Fibroblast of the aortic adventitia (primary cell): Measurements from ENCODE around the gene UNC119. TPM values are rescaled to one million over a fixed set of nuclear protein-coding genes. Genes with fewer than 3 reads are reported as not detected.
"Not testable (repeated sequence)": the region's sequence is repeated elsewhere in the genome, so short reads cannot be mapped to it uniquely, and the experiment has no call there.

Experiments used
- DNase-seq: peaks from one replicate; pipeline ENCODE4 v3.0.0-alpha.2; 2010; ENCODE audit warnings: low read depth
- H3K4me3 ChIP-seq: 2 replicates; pipeline ENCODE4 v1.5.1; 2011; ENCODE audit warnings: low read depth, mild to moderate bottlenecking, control low read depth, low read length, moderate library complexity
- CTCF ChIP-seq: IDR thresholded peaks from 2 replicates; pipeline ENCODE4 v1.5.1; 2011; ENCODE audit warnings: mild to moderate bottlenecking, low read length, control low read depth, inconsistent platforms; ENCODE audit not compliant: insufficient read depth
- total RNA-seq: library from RNA; depleted of rRNA; stranded (reverse); fragments of >200 nt; gene quantifications from 2 replicates; pipeline ENCODE4 v1.2.3, GENCODE V29; 2012; ENCODE audit warnings: low replicate concordance

Gene UNC119
- total RNA-seq, 1 donor, result 12.2 TPM

- H3K4me3 ChIP-seq, result no peak overlapping the region
- TF ChIP-seq CTCF, result no peak
- DNase-seq, result no peak
Observed at GRCh38 chr17:28523186-28523585, 29.2 kb downstream of the UNC119 start.

GRCh38 chr17:28522281-28522680 lies 30.1 kb downstream of the UNC119 start:
- not testable (repeated sequence) for DNase-seq, H3K4me3 ChIP-seq

GRCh38 chr17:28521311-28522085 lies 30.9 kb downstream of the UNC119 start:
- TF ChIP-seq CTCF, result no peak
- H3K4me3 ChIP-seq, result no peak overlapping the region
- DNase-seq, result no peak

GRCh38 chr17:28520687-28521086 lies 31.7 kb downstream of the UNC119 start:
- DNase-seq, result no peak
- H3K4me3 ChIP-seq, result no peak overlapping the region
- TF ChIP-seq CTCF, result no peak

GRCh38 chr17:28519236-28519635 lies 33.2 kb downstream of the UNC119 start:
- no peak overlapping the region for H3K4me3 ChIP-seq
- TF ChIP-seq CTCF, result no peak
- no peak for DNase-seq

GRCh38 chr17:28518578-28518977 lies 33.8 kb downstream of the UNC119 start:
- DNase-seq, result no peak
- no peak overlapping the region for H3K4me3 ChIP-seq
- TF ChIP-seq CTCF, result no peak

GRCh38 chr17:28518132-28518531 lies 34.3 kb downstream of the UNC119 start:
- TF ChIP-seq CTCF, result no peak
- H3K4me3 ChIP-seq, result no peak overlapping the region
- DNase-seq, result no peak
